Measurements from ENCODE around the gene ATP6V0E2.

ATP6V0E2 gene

GRCh38 chr7:149864751-149865150 lies 9.0 kb upstream of the ATP6V0E2 start:
- DNase-seq: no peak

DNA sequence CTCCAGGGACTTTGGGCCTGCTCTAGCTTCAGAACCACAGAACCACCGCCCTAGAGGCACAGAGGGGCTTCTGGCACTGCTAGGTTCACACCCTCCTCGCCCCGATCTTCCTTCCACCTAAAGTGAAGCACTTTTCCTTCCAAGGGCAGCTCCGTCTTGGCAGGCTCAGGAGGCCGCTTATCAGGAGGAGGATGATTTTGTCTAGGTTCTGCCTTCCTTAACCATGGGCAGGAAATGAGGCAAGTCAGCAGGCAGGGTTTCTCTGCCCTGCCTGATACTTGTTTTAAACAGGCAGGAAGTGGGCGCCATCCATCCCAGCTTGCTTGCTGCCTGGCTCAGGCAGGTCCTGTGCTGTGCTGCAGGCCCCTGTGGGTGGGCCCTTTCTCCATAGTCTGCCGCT lies 8.3 kb upstream of the ATP6V0E2 start:
- peak; percentile 47 for DNase-seq

DNA sequence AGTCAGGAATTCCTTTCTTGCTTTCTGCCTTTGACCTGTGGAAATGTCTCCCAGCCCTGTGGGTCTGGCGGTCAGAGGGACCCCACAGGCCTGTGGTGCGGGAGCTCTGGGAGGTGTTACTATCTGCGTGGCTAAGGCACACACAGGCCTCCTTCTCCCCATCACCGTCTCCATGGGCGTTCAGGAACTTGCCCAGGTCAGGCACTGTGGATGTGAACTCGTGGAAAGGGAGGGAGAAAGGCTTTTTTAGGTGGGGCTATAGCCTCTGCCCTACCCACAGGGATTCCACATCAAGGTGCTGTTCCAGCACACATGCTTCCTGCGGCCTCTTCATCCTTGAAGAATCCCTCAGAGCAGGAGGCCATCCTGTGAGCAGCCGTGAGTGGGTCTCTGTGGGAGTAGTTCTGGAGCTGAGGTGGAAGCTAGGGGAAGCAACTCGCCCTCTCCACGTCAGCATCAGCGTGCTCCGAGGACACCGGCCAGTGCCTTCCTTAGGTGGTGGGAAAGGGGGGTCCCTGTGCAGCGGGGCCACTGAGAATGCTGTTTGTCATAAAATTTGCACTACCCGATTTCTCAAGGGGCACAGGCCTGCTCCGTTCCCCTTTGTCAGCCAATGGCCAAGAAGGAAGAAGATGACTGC lies 7.5 kb upstream of the ATP6V0E2 start:
- no peak for DNase-seq

DNA sequence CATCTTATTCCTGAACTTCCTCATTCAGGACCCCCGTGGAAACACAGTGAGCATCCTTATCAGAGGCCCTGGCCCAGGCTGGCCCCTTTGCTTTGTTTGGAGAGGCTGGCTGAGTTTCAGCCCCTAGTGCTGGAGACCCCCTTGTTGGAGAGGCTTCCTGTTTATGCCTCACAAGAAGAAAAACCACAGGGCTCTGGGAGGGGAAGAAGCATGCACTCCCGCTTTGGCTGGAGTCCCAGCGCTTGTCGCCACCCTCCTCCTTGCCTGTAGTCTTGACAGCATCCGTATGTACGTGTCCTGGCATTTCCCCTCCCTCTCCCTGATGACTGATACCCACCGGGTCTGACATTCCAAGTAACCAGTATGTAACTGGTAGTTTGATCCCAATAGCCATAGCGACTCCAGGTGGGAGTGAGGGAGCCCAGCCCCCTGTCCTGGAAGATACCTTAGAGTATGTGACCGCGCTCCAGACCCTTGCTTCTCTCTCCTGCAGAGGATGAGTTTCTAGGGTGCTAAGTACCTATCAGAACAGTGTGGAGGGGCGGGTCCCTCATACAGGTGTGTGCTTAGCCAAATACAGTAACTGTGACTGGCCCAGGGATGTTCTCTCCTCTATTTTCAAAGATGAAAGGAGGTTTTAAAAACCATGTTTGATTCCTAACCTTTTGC lies 6.9 kb upstream of the ATP6V0E2 start:
- DNase-seq: no peak

DNA sequence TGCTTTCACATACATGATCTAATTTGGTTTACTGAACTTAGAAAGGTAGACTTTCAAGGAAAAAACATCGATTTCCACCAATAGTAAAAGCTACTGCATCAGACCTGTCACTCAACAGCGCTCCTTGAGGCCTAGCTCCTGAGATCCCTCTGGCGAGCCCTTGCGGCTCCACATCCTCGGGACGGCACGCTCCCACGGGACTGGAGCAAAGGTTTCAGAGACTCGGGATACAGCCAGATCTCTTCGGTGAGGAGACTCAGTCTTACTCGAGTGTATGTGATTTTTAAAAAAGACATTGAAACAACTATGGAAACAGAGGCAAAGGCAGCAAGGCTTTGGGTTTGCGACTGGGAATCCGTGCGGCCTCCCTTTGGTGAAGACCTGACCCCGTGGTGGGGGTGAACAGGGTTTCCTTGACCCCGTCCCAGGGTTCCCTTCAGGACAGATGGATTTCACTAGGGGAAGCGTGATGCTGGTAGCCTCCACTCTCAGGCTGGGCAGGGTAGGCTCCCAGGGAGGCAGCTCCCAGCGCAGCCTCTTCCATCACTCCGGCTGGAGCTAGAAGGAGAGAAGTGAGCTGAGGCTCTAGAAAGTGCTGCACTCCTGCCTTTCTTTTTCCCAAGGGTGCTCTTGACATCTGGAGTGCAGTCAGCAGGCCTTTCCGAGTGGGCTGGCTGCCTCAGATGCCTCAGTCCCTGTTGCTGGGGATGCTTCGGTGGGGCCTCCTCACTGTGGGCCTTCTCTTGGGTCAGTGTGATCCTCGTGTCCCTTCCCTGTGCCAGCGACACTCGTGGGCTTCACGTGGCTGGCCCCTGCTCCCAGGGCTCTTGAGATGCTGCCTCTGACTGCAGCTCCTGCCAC lies 5.8 kb upstream of the ATP6V0E2 start:
- no peak for DNase-seq

- DNase-seq: no peak
Observed at GRCh38 chr7:149868623-149869290, 5.0 kb upstream of the ATP6V0E2 start.

- DNase-seq: no peak
Observed at GRCh38 chr7:149869291-149869650, 4.5 kb upstream of the ATP6V0E2 start.

GRCh38 chr7:149869867-149870266 lies 3.9 kb upstream of the ATP6V0E2 start:
- DNase-seq: peak; percentile 30

DNA sequence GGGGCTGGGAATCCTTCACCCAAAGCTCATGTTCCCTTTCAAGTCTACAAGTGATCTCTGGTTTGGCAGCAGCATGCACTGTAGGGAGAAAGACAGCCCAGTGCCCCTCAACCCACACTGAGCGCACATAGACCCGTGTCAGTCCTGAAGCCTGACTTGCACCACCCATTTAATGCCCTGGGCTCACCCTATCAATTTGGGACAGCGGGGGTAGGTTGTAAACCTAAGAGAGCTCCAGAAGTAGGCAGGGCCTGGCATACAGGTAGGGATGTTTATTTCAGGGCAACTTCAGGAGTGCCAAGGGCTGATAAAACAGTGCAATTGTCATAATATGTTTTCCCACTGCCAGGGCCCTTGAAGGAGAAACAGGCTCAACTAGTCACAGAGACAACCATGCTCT lies 3.5 kb upstream of the ATP6V0E2 start:
- no peak for DNase-seq

DNA sequence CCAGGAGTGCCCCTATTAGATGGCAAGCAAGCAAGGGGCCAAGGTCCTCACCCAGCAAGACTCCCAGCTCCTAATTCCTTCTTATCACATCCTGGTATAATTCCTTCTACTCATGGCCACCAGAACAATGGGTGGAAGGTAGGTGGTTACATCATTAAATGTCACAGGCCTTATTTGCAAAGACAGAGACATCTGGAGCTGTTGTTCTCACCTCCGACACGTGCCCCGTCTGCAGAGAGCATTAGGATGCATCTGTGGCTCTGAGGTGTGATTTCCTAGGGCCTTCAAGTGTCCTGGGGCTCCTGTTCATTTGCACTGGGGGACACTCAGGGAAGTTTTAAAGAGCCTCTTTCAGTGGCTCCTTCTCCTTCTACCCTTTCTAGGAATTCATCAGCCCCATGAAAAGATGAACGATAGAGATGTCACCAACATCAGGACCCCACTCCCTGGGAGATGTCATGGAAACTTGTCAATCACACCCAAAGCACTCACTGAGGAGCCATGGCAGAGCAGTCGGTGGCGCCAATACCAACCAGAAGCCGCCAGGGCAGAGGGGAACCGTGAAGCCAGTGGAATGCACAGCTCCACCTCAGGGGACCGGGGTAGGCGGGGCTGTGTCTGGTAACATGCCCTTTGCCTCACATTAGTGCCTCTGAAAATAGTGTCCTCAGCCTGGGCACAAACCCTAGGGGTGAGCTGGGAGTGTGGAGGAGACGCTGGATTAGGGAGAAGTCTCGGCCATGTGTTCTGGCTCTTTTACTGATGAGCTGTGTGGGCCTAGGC lies 2.9 kb upstream of the ATP6V0E2 start:
- DNase-seq: no peak

DNA sequence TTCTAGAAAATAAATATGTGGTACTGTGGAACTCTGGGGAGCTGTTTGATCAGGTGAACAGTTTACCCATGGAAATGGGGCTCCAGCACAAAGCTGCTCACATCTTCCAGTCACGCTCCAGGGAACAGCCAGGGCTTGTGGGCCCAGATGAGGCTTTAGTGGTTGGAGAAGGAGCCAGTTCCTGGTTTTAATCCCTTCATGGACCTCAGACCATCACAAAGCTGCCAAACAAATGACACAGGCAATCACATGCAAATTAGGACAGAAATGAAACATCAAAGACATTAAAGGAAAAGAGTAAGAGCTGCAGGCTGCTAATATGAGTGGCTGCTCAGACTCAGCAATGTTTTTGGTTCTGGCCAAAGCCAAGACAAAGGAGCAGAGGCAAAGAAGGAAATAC lies 2.2 kb upstream of the ATP6V0E2 start:
- DNase-seq: no peak

GRCh38 chr7:149872419-149873073 lies 1.2 kb upstream of the ATP6V0E2 start:
- DNase-seq: no peak

DNA sequence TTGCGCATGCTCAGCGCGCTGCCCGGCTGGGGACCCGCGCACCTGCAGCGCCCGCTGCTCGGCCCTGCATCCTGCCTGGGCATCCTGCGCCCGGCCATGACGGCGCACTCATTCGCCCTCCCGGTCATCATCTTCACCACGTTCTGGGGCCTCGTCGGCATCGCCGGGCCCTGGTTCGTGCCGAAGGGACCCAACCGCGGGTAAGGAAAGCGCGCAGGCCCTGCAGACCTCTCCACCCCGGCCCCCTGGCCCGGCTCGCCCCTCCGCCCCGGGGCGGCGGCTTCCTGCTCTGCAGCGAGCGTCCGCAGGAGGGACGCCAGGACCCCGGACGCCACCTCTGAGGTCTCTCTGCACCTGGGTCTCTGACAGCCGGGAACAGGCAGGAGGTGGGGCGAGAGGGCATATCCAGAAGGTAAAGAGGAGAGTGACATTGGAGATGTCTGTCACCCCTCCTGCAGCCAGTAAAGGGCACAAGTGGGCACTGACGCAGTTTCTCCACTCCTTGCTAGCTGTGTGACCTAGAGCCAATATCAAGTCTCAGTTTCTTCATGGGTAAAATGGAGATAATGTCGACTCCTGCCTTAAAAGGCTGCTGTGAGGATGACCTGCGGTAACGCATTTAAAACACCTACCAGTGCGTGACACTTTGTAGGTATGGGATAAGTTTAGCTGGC lies 338 bp downstream of the ATP6V0E2 start:
- no peak for DNase-seq

GRCh38 chr7:149874644-149875028 lies 867 bp downstream of the ATP6V0E2 start:
- no peak for DNase-seq

- DNase-seq: no peak
Observed at GRCh38 chr7:149875396-149875795, 1.6 kb downstream of the ATP6V0E2 start.

- DNase-seq: no peak
Observed at GRCh38 chr7:149877890-149878522, 4.2 kb downstream of the ATP6V0E2 start.

DNA sequence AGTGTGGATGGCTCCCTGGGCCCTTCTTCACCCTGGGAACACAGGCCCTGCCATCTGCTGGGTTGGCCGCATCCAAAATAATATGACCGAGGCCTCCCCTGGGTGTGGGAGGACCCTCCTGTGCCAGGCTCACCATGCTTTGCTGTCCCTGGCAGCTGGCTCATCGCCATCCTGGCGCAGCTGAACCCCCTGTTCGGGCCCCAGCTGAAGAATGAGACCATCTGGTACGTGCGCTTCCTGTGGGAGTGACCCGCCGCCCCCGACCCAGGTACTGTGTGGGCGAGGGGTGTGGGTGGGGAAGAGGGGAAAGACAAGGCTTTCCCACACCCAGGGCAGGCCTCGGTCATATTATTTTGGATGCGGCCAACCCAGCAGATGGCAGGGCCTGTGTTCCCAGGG lies 4.8 kb downstream of the ATP6V0E2 start:
- no peak for DNase-seq

- DNase-seq: no peak
Observed at GRCh38 chr7:149879271-149879743, 5.5 kb downstream of the ATP6V0E2 start.

DNA sequence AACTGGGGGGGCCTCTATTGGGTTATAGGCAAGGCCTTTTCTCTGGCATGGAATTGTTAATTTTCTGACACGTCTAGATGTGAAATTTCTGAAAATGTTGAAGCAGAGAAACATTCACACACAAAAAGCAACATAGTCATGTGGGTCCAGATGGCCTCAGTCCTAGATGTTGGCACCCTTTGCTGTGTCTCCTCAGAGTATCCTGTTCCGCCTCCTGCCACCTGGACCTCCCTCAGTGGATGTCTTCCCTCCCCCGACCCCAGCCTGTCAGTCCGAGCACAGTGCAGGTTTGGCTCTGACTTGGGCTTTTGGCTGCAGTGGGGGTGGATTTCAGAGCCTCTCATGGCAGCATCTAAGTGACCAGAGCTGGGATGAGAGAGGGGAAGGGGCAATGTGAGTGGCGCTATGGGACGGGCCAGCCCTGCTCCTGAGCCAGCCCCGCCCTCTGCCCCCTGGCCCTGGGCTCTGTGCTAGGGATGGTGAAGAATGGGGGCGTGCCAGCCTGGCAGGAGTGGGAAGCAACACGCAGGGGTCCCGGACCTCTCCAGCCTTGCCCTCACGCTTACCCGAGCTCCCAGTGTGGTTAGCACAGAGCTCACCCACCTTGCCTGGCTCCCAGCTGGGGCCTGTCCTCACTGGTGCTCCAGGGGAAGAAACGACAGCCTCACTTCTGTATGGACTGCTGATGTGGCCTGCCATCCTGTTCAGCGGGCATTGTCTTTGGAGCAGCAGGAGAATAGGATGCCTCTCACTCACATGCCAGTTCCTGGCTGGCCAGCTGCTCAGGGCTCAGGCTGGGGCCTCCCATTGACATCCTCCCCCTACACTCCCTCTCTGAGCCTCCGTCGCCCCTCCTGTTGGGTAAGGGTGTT lies 6.2 kb downstream of the ATP6V0E2 start:
- DNase-seq: no peak

Data from T-helper 9 cell (primary cell).